GM21825 (cell line): ENCODE results near the gene FOXO4.
A peak's percentile ranks its signal among the peaks of the same experiment; 100 is the strongest.
"Not testable (repeated sequence)": the region's sequence is repeated elsewhere in the genome, so short reads cannot be mapped to it uniquely, and the experiment has no call there.

ENCODE experiments used
- ATAC-seq: cut with Tn5 transposase; IDR thresholded peaks from one replicate; pipeline ENCODE4 v1.9.1; 2021; ENCODE audit warnings: mild to moderate bottlenecking, moderate library complexity; ENCODE audit not compliant: unreplicated experiment

FOXO4 gene

GRCh38 chrX:71095555-71095980 lies at the start of gene FOXO4:
FOXO4 (plus strand) TSS chrX:71095851; CDS start chrX:71096529, 678 bp downstream.
- peak; percentile 87 for ATAC-seq

- ATAC-seq = not testable (repeated sequence)
These were observed 47.8 kb upstream of the FOXO4 start for GRCh38 chrX:71047891-71048290.

GRCh38 chrX:71052721-71053120 lies 42.9 kb upstream of the FOXO4 start:
- ATAC-seq = peak; percentile 14

- ATAC-seq = peak; percentile 91
These were observed 42.4 kb upstream of the FOXO4 start for GRCh38 chrX:71053217-71053621.

- ATAC-seq = no peak
These were observed 38.8 kb upstream of the FOXO4 start for GRCh38 chrX:71056867-71057266.

- no peak for ATAC-seq
These were observed 37.7 kb upstream of the FOXO4 start for GRCh38 chrX:71057848-71058530.

- no peak for ATAC-seq
These were observed 35.5 kb upstream of the FOXO4 start for GRCh38 chrX:71060127-71060526.

- ATAC-seq = no peak
These were observed 28.6 kb upstream of the FOXO4 start for GRCh38 chrX:71067089-71067488.

- peak; percentile 9 for ATAC-seq
These were observed 28.0 kb upstream of the FOXO4 start for GRCh38 chrX:71067712-71068043.

GRCh38 chrX:71068044-71068918 lies 27.4 kb upstream of the FOXO4 start, which contains the start of gene SNX12:
SNX12 (minus strand) TSS chrX:71068334; CDS start chrX:71068306, 28 bp downstream.
- ATAC-seq = peak; percentile 92

- ATAC-seq = no peak
These were observed 25.1 kb upstream of the FOXO4 start for GRCh38 chrX:71070531-71070930.

- ATAC-seq = no peak
These were observed 14.1 kb upstream of the FOXO4 start for GRCh38 chrX:71081330-71082123.

- no peak for ATAC-seq
These were observed 13.5 kb upstream of the FOXO4 start for GRCh38 chrX:71082124-71082647.

GRCh38 chrX:71082822-71083221 lies 12.8 kb upstream of the FOXO4 start:
- no peak for ATAC-seq

- no peak for ATAC-seq
These were observed 9.8 kb upstream of the FOXO4 start for GRCh38 chrX:71085900-71086299.

GRCh38 chrX:71091263-71091662 lies 4.4 kb upstream of the FOXO4 start:
- no peak for ATAC-seq

- ATAC-seq = no peak
These were observed 618 bp upstream of the FOXO4 start for GRCh38 chrX:71095033-71095432.

GRCh38 chrX:71095981-71096759 lies 519 bp downstream of the FOXO4 start:
- peak; percentile 3 for ATAC-seq

- ATAC-seq = no peak
These were observed 1.0 kb downstream of the FOXO4 start for GRCh38 chrX:71096760-71097032.

- peak; percentile 37 for ATAC-seq
These were observed 2.7 kb downstream of the FOXO4 start for GRCh38 chrX:71098302-71098701.
